Activated B cell treated with CpG ODN at 0.5 μM for 24 hours (primary cell): ENCODE data around the gene RAP1GAP2. TPM values are rescaled to one million over a fixed set of nuclear protein-coding genes. Genes with fewer than 3 reads are reported as not detected.

ENCODE experiments used
- ATAC-seq: fragments of 200-7000 bp; cut with Tn5 transposase; one replicate; pipeline ENCODE4 v1.10.0; 2021; ENCODE audit warnings: low read depth, mild to moderate bottlenecking, moderate library complexity
- CTCF ChIA-PET: fragments of 350-600 bp; sonication (Branson Sonifier 250); formaldehyde crosslinking; loops from one replicate; lab custom pipeline; 2021; ENCODE audit warnings: antibody characterized with exemption; lab: Charles Lee
- POLR2A ChIA-PET: fragments of 350-600 bp; sonication (Branson Sonifier 250); formaldehyde crosslinking; loops from one replicate; lab custom pipeline; 2021; ENCODE audit warnings: antibody characterized with exemption; lab: Charles Lee
- DNase-seq: peaks from one replicate; pipeline ENCODE4 v3.0.0; 2022
- H3K27ac Mint-ChIP-seq: one replicate; pipeline ENCODE4 v1.8.0; 2020; ENCODE audit warnings: mixed read lengths
- H3K27me3 Mint-ChIP-seq: one replicate; pipeline ENCODE4 v1.8.0; 2021; ENCODE audit warnings: mixed read lengths
- H3K36me3 Mint-ChIP-seq: one replicate; pipeline ENCODE4 v1.8.0; 2021; ENCODE audit warnings: low read depth, mixed read lengths
- H3K4me1 Mint-ChIP-seq: one replicate; pipeline ENCODE4 v1.8.0; 2021; ENCODE audit warnings: mixed read lengths
- H3K4me3 Mint-ChIP-seq: one replicate; pipeline ENCODE4 v1.8.0; 2020; ENCODE audit warnings: mild to moderate bottlenecking, mixed read lengths
- H3K9me3 Mint-ChIP-seq: one replicate; pipeline ENCODE4 v1.8.0; 2020; ENCODE audit warnings: mixed read lengths
- CTCF ChIP-seq: fragments of 200-600 bp; IDR thresholded peaks from one replicate; pipeline ENCODE4 v1.8.0; 2022; ENCODE audit warnings: antibody characterized with exemption, mild to moderate bottlenecking
- intact Hi-C: fragments of 100-400 bp; cut with micrococcal nuclease; formaldehyde crosslinking; loops from one replicate; pipeline ENCODE4 v1.15.1; 2024
- total RNA-seq: library from RNA; stranded (reverse); gene quantifications from 2 replicates; pipeline ENCODE4 v1.2.3, GENCODE V29; 2022

RAP1GAP2 gene
- total RNA-seq, result 2.5 and 2.6 TPM in 2 replicates

GRCh38 chr17:2796164-2797125 lies at the start of gene RAP1GAP2:
Gene RAP1GAP2 (plus strand): TSS chr17:2796438. CDS start chr17:2796528, 90 bp downstream.
- peak within 1 kb of the TSS; percentile 20 for H3K27ac Mint-ChIP-seq
- peaks cover 77% of the 10 kb centered on the region for H3K4me1 Mint-ChIP-seq
- peak; percentile 46 for DNase-seq
- ChIA-PET POLR2A (interaction anchor here (0.5 to 2.0 kb wide), 5 partner anchors 16 to 340 kb away, joined by 3 to 13 read pairs (median 5); no protein-coding TSS in a partner anchor), CTCF (interaction anchor here (1.0 to 1.6 kb wide), 3 partner anchors 10 to 18 kb away, joined by 3 to 9 read pairs (median 8); no protein-coding TSS in a partner anchor)
- H3K36me3 Mint-ChIP-seq, result peaks cover 7% of the 10 kb centered on the region
- no peaks in the 10 kb centered on the region for H3K27me3 Mint-ChIP-seq
- ATAC-seq, result peak; percentile 75
- H3K9me3 Mint-ChIP-seq, result no peaks in the 10 kb centered on the region
- peak within 1 kb of the TSS; percentile 72 for H3K4me3 Mint-ChIP-seq
- no peak for TF ChIP-seq CTCF
- intact Hi-C loops, result loop anchor here (1.0 kb wide), 1 partner anchor 18 kb away; no protein-coding TSS in a partner anchor

GRCh38 chr17:2749058-2749783 lies 47.0 kb upstream of the RAP1GAP2 start, which contains the start of gene CCDC92B:
Gene CCDC92B (minus strand): TSS chr17:2749652. CDS start chr17:2735145, 14,507 bp downstream.
- Mint-ChIP-seq H3K4me1 (peaks cover 2% of the 10 kb centered on the region), H3K4me3 (no peak within 1 kb of the TSS), H3K27me3 (peaks cover 46% of the 10 kb centered on the region), H3K27ac (no peak within 1 kb of the TSS), H3K36me3 (no peaks in the 10 kb centered on the region), H3K9me3 (no peaks in the 10 kb centered on the region)
- intact Hi-C loops, result no loop called here
- TF ChIP-seq CTCF, result no peak
- CTCF ChIA-PET, result no interaction called here
- DNase-seq, result no peak
- POLR2A ChIA-PET, result no interaction called here
- ATAC-seq, result no peak

GRCh38 chr17:2749784-2750181 lies 46.5 kb upstream of the RAP1GAP2 start:
- ATAC-seq, result peak; percentile 99
- CTCF ChIA-PET, result no interaction called here
- Mint-ChIP-seq H3K4me1 (peaks cover 3% of the 10 kb centered on the region), H3K9me3 (no peaks in the 10 kb centered on the region), H3K36me3 (no peaks in the 10 kb centered on the region), H3K27me3 (peaks cover 45% of the 10 kb centered on the region), H3K27ac (no peak overlapping the region), H3K4me3 (no peak overlapping the region)
- POLR2A ChIA-PET, result no interaction called here
- intact Hi-C loops, result no loop called here
- DNase-seq, result peak; percentile 68
- no peak for TF ChIP-seq CTCF

GRCh38 chr17:2750721-2751120 lies 45.5 kb upstream of the RAP1GAP2 start:
- Mint-ChIP-seq H3K4me1 (peaks cover 3% of the 10 kb centered on the region), H3K36me3 (no peaks in the 10 kb centered on the region), H3K27me3 (peaks cover 37% of the 10 kb centered on the region), H3K9me3 (no peaks in the 10 kb centered on the region), H3K27ac (no peak overlapping the region), H3K4me3 (no peak overlapping the region)
- no peak for ATAC-seq
- intact Hi-C loops, result no loop called here
- ChIA-PET POLR2A (no interaction called here), CTCF (no interaction called here)
- DNase-seq, result no peak
- no peak for TF ChIP-seq CTCF

- no peak for ATAC-seq
- H3K4me3 Mint-ChIP-seq, result no peak overlapping the region
- no peaks in the 10 kb centered on the region for H3K9me3 Mint-ChIP-seq
- intact Hi-C loops, result no loop called here
- H3K36me3 Mint-ChIP-seq, result no peaks in the 10 kb centered on the region
- DNase-seq, result no peak
- H3K4me1 Mint-ChIP-seq, result peaks cover 3% of the 10 kb centered on the region
- peaks cover 36% of the 10 kb centered on the region for H3K27me3 Mint-ChIP-seq
- no peak for TF ChIP-seq CTCF
- ChIA-PET CTCF (no interaction called here), POLR2A (no interaction called here)
- H3K27ac Mint-ChIP-seq, result no peak overlapping the region
Observed at GRCh38 chr17:2751491-2751890, 44.7 kb upstream of the RAP1GAP2 start.
